SK-N-SH (cell line): Measurements from ENCODE around the gene TAF13.

Experiments used
- CTCF ChIP-seq: fragments of 200-600 bp; sonication (generic); IDR thresholded peaks from 2 replicates; pipeline ENCODE4 v1.6.1; 2017; ENCODE audit warnings: antibody characterized with exemption, mild to moderate bottlenecking, moderate library complexity
- EZH2phosphoT487 ChIP-seq: fragments of 200-600 bp; sonication (generic); IDR thresholded peaks from 2 replicates; pipeline ENCODE4 v1.6.1; 2017; ENCODE audit warnings: low read depth, mixed run types, mild to moderate bottlenecking, antibody characterized with exemption, moderate library complexity, borderline replicate concordance
- FOSL2 ChIP-seq: IDR thresholded peaks from 2 replicates; pipeline ENCODE4 v1.4.0; 2012; ENCODE audit warnings: low read depth, mild to moderate bottlenecking, moderate library complexity, borderline replicate concordance
- GABPA ChIP-seq: IDR thresholded peaks from 2 replicates; pipeline ENCODE4 v1.4.0; 2012; ENCODE audit warnings: low read depth, mild to moderate bottlenecking
- MEF2A ChIP-seq: IDR thresholded peaks from 2 replicates; pipeline ENCODE4 v1.4.0; 2012; ENCODE audit warnings: low read depth, borderline replicate concordance
- RAD21 ChIP-seq: IDR thresholded peaks from 2 replicates; pipeline ENCODE4 v1.6.1; 2012; ENCODE audit warnings: mild to moderate bottlenecking, low read length

DNA sequence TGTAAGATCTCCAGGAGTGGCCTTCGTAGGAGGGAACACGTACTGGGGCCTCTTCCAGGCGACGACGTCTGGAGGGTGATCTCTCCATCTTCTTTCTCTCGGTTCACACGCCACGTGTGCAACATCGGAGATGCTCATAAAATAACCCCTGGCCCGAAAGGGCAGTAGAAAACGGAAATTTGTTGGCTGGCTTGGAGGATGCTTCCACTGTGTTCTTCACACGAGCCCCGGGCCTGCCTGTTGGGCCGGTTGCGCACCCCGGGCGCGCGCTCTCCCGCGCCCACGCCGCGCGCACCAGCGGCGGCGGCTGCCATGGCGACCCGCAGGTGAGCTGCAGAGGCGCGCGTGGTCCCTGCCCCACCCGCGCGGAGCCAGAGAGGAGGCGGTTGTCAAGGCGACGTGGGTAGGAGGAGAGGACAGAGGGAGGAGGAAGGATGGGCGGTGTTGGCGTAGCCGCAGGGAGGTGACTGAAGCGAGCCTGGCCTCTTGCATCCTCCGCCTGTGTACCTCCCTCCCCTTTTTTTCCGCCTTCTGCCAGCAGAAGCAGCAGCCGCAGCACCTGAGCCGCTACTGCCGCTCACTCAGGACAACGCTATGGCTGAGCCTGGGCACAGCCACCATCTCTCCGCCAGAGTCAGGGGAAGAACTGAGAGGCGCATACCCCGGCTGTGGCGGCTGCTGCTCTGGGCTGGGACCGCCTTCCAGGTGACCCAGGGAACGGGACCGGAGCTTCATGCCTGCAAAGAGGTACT is 38.0 kb upstream of the TAF13 start, which contains the start of gene ELAPOR1:
- TF ChIP-seq CTCF (no peak), FOSL2 (no peak), RAD21 (no peak), EZH2phosphoT487 (no peak), GABPA (no peak), MEF2A (no peak)
